ENCODE data around the gene TNFAIP8L2.
A peak's percentile ranks its signal among the peaks of the same experiment; 100 is the strongest.
"Not testable (repeated sequence)": the region's sequence is repeated elsewhere in the genome, so short reads cannot be mapped to it uniquely, and the experiment has no call there.

Gene TNFAIP8L2

DNA sequence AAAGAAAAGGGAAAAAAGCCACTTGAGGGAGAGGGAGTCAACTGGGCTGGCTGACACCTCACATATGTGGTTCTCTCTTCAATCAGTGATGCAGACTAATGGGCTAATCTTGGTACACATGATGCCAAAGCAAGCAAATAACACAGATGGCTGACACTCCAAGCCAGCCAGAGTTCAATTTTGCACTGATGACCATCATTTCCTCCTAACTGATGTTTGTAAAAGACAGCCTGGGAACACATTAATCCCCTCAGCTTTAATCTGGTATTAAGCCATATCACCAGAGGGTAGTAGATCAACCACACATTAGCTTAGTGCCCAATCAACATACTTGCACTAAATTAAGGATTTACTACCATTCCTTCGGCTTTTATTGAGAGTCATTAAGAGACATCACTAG lies 30.8 kb downstream of the TNFAIP8L2 start:
- H3K4me3 ChIP-seq (replicated peaks; ENCODE audit: low read depth, low read length): no peak overlapping the region
- TF ChIP-seq, protein P1, sequence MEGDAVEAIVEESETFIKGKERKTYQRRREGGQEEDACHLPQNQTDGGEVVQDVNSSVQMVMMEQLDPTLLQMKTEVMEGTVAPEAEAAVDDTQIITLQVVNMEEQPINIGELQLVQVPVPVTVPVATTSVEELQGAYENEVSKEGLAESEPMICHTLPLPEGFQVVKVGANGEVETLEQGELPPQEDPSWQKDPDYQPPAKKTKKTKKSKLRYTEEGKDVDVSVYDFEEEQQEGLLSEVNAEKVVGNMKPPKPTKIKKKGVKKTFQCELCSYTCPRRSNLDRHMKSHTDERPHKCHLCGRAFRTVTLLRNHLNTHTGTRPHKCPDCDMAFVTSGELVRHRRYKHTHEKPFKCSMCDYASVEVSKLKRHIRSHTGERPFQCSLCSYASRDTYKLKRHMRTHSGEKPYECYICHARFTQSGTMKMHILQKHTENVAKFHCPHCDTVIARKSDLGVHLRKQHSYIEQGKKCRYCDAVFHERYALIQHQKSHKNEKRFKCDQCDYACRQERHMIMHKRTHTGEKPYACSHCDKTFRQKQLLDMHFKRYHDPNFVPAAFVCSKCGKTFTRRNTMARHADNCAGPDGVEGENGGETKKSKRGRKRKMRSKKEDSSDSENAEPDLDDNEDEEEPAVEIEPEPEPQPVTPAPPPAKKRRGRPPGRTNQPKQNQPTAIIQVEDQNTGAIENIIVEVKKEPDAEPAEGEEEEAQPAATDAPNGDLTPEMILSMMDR (IDR thresholded peaks at IDR 0.05; ENCODE audit: insufficient read depth, low read length, poor library complexity, severe bottlenecking): no peak
- no peaks in the 10 kb centered on the region for H3K27me3 ChIP-seq (replicated peaks; ENCODE audit: control insufficient read depth, insufficient read depth, low read length)
- H3K36me3 ChIP-seq (ENCODE audit: control insufficient read depth, insufficient read depth, low read length): peaks cover 11% of the 10 kb centered on the region
- no peak for DNase-seq (ENCODE audit: extremely low read depth, insufficient read length)

DNA sequence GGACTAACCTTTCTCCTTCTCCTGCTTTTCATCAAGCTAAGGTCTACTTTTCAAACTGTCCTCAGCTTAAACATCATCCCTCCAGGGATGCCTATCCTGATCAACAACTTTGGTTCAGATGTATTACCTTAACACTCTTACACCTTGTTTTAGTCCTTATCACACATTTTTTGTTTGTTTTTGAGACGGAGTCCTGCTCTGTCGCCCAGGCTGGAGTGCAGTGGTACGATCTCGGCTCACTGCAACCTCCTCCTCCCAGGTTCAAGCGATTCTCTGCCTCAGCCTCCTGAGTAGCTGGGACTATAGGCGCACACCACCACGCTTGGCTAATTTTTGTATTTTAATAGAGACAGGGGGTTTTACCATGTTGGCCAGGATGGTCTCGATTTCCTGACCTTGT lies 32.2 kb downstream of the TNFAIP8L2 start:
- peak overlapping the region; percentile 91 for H3K4me3 ChIP-seq (replicated peaks; ENCODE audit: low read depth, low read length)
- not testable (repeated sequence) for H3K36me3 ChIP-seq (ENCODE audit: control insufficient read depth, insufficient read depth, low read length); DNase-seq (ENCODE audit: extremely low read depth, insufficient read length); H3K27me3 ChIP-seq (replicated peaks; ENCODE audit: control insufficient read depth, insufficient read depth, low read length)

DNA sequence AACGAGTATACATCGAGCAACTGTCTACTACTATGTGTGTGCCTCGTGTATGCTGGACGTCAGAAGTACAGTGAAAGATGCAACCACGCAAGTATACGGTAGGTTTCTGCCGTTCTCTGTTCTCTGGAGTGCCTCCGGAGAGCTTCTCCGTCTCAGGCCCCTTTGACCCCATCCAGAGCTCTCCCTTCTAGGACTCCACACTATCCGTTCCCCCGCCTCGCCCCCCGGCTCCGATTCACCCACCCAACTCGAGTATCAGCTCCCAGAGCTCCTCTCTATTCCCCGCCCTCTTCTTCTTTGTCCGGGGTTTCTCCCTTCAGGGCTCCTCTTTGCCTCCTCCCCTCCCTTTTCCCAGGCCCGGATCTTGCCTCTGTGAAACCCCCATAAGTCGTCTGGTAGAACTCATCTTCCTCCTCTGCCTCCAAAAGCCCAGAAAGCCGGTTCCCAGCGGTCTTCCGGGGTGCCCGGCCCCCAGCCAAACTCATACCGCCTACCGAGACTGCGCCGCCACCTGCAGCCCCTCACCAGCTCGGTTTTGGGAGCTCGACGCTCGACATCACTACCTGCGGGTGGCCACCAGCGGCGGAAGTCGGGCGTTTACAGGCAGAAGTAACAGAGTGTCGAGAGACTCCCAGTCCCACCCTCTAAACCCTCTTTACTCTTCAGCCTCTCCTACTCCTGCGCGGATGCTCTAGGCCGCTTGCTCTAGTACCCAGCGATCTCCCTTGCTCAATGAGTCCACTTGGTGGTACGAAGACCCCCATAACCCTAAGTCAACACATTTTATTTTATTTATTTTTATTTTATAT lies 33.4 kb downstream of the TNFAIP8L2 start, which contains the start of gene VPS72:
TSS of gene VPS72 (minus strand) at position 561 of the 809 bp plus-strand sequence. CDS start at position 485, 76 bp downstream.
- peak within 1 kb of the TSS; percentile 91 for H3K4me3 ChIP-seq (replicated peaks; ENCODE audit: low read depth, low read length)
- TF ChIP-seq, protein P1 (IDR thresholded peaks at IDR 0.05; ENCODE audit: insufficient read depth, low read length, poor library complexity, severe bottlenecking): no peak
- H3K36me3 ChIP-seq (ENCODE audit: control insufficient read depth, insufficient read depth, low read length): peaks cover 3% of the 10 kb centered on the region
- peak; percentile 88 for DNase-seq (ENCODE audit: extremely low read depth, insufficient read length)
- no peaks in the 10 kb centered on the region for H3K27me3 ChIP-seq (replicated peaks; ENCODE audit: control insufficient read depth, insufficient read depth, low read length)

DNA sequence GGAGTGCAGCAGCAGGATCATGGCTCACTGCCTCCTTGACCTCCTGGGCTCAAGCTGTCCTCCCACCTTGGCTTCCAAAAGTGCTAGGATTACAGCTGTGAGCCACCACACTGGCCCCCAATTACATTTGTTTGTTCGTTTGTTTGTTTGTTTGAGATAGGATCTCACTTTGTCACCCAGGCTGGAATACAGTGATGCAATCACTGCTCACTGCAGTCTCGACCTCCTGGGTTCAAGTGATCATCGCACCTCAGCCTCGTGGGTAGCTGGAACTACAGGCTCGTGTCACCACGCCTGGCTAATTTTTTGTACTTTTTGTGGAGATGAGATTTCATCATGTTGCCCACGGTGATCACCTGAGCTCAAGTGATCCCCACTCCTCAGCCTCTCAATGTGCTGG lies 35.6 kb downstream of the TNFAIP8L2 start:
- TF ChIP-seq, protein P1 (IDR thresholded peaks at IDR 0.05; ENCODE audit: insufficient read depth, low read length, poor library complexity, severe bottlenecking): no peak
- H3K4me3 ChIP-seq (replicated peaks; ENCODE audit: low read depth, low read length): no peak overlapping the region
- no peaks in the 10 kb centered on the region for H3K36me3 ChIP-seq (ENCODE audit: control insufficient read depth, insufficient read depth, low read length)

DNA sequence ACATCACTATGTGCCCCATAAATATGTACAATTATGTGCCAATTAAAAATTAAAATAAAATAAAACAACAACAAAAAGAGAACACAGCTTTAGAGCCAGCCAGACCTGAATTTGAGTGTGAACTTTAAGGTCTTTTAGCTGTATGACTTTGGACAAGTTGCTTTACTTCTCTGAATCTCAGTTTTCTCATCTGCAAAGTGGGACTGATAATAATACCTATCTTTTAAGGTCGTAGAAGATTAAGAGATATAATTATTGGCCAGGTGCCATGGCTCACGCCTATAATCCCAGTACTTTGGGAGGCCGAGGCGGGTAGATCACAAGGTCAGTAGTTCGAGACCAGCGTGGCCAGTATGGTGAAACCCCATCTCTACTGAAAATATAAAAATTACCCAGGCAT lies 36.9 kb downstream of the TNFAIP8L2 start:
- Histone ChIP-seq H3K4me3 (replicated peaks; ENCODE audit: low read depth, low read length) (no peak overlapping the region), H3K36me3 (ENCODE audit: control insufficient read depth, insufficient read depth, low read length) (no peaks in the 10 kb centered on the region), H3K27me3 (replicated peaks; ENCODE audit: control insufficient read depth, insufficient read depth, low read length) (no peaks in the 10 kb centered on the region)
- DNase-seq (ENCODE audit: extremely low read depth, insufficient read length): no peak
- TF ChIP-seq, protein P1 (IDR thresholded peaks at IDR 0.05; ENCODE audit: insufficient read depth, low read length, poor library complexity, severe bottlenecking): no peak

More for the DNA sequence above, 35.6 kb downstream of the TNFAIP8L2 start:
- H3K27me3 ChIP-seq (replicated peaks; ENCODE audit: control insufficient read depth, insufficient read depth, low read length): no peaks in the 10 kb centered on the region
- no peak for DNase-seq (ENCODE audit: extremely low read depth, insufficient read length)

DNA sequence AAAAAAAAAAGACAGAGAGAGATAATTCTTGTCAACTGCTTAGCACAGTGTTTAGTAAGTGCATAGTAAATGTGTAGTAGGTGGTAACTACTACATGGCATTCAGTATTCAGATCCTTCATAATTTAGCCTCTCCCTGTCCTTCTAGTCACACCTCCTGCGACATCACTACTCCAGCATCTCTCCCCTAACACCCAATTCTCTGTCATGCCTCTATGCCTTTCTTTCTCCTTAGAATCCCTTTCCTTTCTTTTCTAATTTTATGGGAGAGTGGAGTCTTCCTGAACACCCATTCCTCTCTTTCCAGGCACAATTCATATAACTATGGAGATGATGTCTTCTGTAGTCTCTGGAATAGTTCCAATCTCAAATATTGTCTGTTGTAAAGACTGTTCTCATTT lies 37.4 kb downstream of the TNFAIP8L2 start:
- Histone ChIP-seq H3K36me3 (ENCODE audit: control insufficient read depth, insufficient read depth, low read length) (no peaks in the 10 kb centered on the region), H3K4me3 (replicated peaks; ENCODE audit: low read depth, low read length) (no peak overlapping the region), H3K27me3 (replicated peaks; ENCODE audit: control insufficient read depth, insufficient read depth, low read length) (no peaks in the 10 kb centered on the region)
- TF ChIP-seq, protein P1 (IDR thresholded peaks at IDR 0.05; ENCODE audit: insufficient read depth, low read length, poor library complexity, severe bottlenecking): no peak
- no peak for DNase-seq (ENCODE audit: extremely low read depth, insufficient read length)

DNA sequence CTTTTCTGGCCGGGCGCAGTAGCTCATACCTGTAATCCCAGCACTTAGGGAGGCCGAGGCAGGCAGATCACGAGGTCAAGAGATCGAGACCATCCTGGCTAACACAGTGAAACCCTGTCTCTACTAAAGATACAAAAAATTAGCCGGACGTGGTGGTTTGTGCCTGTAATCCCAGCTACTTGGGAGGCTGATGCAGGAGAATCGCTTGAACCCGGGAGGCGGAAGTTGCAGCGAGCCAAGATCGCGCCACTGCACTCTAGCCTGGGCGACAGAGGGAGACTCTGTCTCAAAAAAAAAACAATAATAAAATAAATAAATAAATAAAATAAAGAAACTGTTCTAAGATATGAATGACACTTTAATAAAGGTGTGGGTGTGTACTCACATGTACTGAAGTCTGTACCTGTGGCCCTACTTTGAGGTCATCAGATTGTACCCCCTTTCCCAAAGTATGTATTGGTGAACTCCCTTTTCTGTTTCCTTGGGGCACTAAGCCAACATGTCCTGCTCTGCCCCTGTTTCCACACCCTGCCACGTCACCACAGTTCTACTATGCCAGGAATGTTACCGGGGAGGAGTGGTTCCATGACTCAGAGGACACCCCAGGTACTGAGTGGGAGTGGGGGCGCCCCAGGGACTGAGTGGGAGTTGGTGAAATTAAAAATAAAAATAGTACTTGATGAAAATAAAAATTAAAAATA lies 38.6 kb downstream of the TNFAIP8L2 start:
- H3K36me3 ChIP-seq (ENCODE audit: control insufficient read depth, insufficient read depth, low read length); H3K4me3 ChIP-seq (replicated peaks; ENCODE audit: low read depth, low read length); H3K27me3 ChIP-seq (replicated peaks; ENCODE audit: control insufficient read depth, insufficient read depth, low read length); DNase-seq (ENCODE audit: extremely low read depth, insufficient read length): not testable (repeated sequence)

All from GM06990 (cell line).